ENCODE data around the gene UGT1A5. TPM values are rescaled to one million over a fixed set of nuclear protein-coding genes. Genes with fewer than 3 reads are reported as not detected.
A peak's percentile ranks its signal among the peaks of the same experiment; 100 is the strongest.

The UGT1A5 gene
- total and polyA plus RNA-seq, 2 experiments from 2014 or later: not detected

- TF ChIP-seq, protein P1, sequence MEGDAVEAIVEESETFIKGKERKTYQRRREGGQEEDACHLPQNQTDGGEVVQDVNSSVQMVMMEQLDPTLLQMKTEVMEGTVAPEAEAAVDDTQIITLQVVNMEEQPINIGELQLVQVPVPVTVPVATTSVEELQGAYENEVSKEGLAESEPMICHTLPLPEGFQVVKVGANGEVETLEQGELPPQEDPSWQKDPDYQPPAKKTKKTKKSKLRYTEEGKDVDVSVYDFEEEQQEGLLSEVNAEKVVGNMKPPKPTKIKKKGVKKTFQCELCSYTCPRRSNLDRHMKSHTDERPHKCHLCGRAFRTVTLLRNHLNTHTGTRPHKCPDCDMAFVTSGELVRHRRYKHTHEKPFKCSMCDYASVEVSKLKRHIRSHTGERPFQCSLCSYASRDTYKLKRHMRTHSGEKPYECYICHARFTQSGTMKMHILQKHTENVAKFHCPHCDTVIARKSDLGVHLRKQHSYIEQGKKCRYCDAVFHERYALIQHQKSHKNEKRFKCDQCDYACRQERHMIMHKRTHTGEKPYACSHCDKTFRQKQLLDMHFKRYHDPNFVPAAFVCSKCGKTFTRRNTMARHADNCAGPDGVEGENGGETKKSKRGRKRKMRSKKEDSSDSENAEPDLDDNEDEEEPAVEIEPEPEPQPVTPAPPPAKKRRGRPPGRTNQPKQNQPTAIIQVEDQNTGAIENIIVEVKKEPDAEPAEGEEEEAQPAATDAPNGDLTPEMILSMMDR (IDR thresholded peaks at IDR 0.05; ENCODE audit: low read depth, low read length): no peak
- Histone ChIP-seq H3K9me3 (ENCODE audit: low read depth) (no peaks in the 10 kb centered on the region), H3K27me3 (no peaks in the 10 kb centered on the region), H3K36me3 (no peaks in the 10 kb centered on the region), H3K4me1 (ENCODE audit: low read depth) (no peaks in the 10 kb centered on the region), H3K4me3 (no peak overlapping the region), H3K27ac (no peak overlapping the region)
- no peak for DNase-seq (ENCODE audit: low read depth in 1 of 2, low spot score in 1 of 2)
Measured at GRCh38 chr2:233754872-233755611, 42.3 kb downstream of the UGT1A5 start.

- Histone ChIP-seq H3K27ac (no peak overlapping the region), H3K27me3 (no peaks in the 10 kb centered on the region), H3K9me3 (ENCODE audit: low read depth) (no peaks in the 10 kb centered on the region), H3K4me1 (ENCODE audit: low read depth) (no peaks in the 10 kb centered on the region), H3K36me3 (no peaks in the 10 kb centered on the region), H3K4me3 (no peak overlapping the region)
- no peak for DNase-seq (ENCODE audit: low read depth in 1 of 2, low spot score in 1 of 2)
- TF ChIP-seq, protein P1 (IDR thresholded peaks at IDR 0.05; ENCODE audit: low read depth, low read length): no peak
Measured at GRCh38 chr2:233756429-233757081, 43.8 kb downstream of the UGT1A5 start.

- DNase-seq (ENCODE audit: low read depth in 1 of 2, low spot score in 1 of 2): no peak
- Histone ChIP-seq H3K27ac (no peak overlapping the region), H3K4me3 (no peak overlapping the region), H3K36me3 (no peaks in the 10 kb centered on the region), H3K27me3 (no peaks in the 10 kb centered on the region), H3K4me1 (ENCODE audit: low read depth) (no peaks in the 10 kb centered on the region), H3K9me3 (ENCODE audit: low read depth) (no peaks in the 10 kb centered on the region)
- TF ChIP-seq, protein P1 (IDR thresholded peaks at IDR 0.05; ENCODE audit: low read depth, low read length): no peak
Measured at GRCh38 chr2:233758141-233758540, 45.4 kb downstream of the UGT1A5 start.

DNA sequence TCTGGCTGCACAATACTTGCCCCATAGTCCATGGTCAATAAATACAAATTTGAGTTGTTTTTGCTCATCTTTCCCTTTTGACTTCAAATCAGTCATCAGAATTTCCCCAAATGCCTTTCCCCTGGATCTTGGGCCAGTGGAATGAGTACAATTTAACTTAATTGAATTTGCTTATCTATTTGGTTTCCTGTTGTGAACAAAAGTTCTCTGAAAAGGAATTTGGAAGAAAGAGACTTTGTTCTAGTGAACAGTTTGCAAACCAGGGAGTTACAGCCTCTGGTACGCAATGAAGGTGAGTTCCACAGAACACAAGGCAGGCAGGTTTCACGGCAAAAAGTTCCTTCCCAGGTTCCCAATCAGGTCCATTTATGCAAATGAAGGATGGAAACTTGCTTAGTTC is 46.1 kb downstream of the UGT1A5 start:
- Histone ChIP-seq H3K4me1 (ENCODE audit: low read depth) (no peaks in the 10 kb centered on the region), H3K27ac (no peak overlapping the region), H3K36me3 (no peaks in the 10 kb centered on the region), H3K9me3 (ENCODE audit: low read depth) (no peaks in the 10 kb centered on the region), H3K4me3 (no peak overlapping the region), H3K27me3 (no peaks in the 10 kb centered on the region)
- TF ChIP-seq, protein P1 (IDR thresholded peaks at IDR 0.05; ENCODE audit: low read depth, low read length): no peak
- peak in 1 of 2 donors; percentile 73 for DNase-seq (ENCODE audit: low read depth in 1 of 2, low spot score in 1 of 2)

DNA sequence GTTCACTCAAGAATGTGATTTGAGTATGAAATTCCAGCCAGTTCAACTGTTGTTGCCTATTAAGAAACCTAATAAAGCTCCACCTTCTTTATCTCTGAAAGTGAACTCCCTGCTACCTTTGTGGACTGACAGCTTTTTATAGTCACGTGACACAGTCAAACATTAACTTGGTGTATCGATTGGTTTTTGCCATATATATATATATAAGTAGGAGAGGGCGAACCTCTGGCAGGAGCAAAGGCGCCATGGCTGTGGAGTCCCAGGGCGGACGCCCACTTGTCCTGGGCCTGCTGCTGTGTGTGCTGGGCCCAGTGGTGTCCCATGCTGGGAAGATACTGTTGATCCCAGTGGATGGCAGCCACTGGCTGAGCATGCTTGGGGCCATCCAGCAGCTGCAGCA is 47.3 kb downstream of the UGT1A5 start, which contains the start of gene UGT1A1:
Gene UGT1A1, plus strand, starts transcription at position 228 of the 400 bp plus-strand sequence. Its CDS starts 18 bp downstream, at position 246.
- H3K9me3 ChIP-seq (ENCODE audit: low read depth): no peaks in the 10 kb centered on the region
- no peaks in the 10 kb centered on the region for H3K27me3 ChIP-seq
- TF ChIP-seq, protein P1 (IDR thresholded peaks at IDR 0.05; ENCODE audit: low read depth, low read length): no peak
- H3K4me1 ChIP-seq (ENCODE audit: low read depth): no peaks in the 10 kb centered on the region
- no peak within 1 kb of the TSS for H3K27ac ChIP-seq
- DNase-seq (ENCODE audit: low read depth in 1 of 2, low spot score in 1 of 2): no peak
- no peaks in the 10 kb centered on the region for H3K36me3 ChIP-seq
- no peak within 1 kb of the TSS for H3K4me3 ChIP-seq
